ENCODE data around the gene TNP2.

- TF ChIP-seq CTCF (IDR thresholded peaks at IDR 0.05) (no peak), POLR2A (IDR thresholded peaks at IDR 0.05) (no peak), POLR2AphosphoS5 (IDR thresholded peaks at IDR 0.05) (no peak), EP300 (IDR thresholded peaks at IDR 0.05) (no peak)
These were observed 21.2 kb upstream of the TNP2 start for GRCh38 chr16:11290102-11290893.
